ENCODE measurements around the gene TCP11L1.

Gene TCP11L1

DNA sequence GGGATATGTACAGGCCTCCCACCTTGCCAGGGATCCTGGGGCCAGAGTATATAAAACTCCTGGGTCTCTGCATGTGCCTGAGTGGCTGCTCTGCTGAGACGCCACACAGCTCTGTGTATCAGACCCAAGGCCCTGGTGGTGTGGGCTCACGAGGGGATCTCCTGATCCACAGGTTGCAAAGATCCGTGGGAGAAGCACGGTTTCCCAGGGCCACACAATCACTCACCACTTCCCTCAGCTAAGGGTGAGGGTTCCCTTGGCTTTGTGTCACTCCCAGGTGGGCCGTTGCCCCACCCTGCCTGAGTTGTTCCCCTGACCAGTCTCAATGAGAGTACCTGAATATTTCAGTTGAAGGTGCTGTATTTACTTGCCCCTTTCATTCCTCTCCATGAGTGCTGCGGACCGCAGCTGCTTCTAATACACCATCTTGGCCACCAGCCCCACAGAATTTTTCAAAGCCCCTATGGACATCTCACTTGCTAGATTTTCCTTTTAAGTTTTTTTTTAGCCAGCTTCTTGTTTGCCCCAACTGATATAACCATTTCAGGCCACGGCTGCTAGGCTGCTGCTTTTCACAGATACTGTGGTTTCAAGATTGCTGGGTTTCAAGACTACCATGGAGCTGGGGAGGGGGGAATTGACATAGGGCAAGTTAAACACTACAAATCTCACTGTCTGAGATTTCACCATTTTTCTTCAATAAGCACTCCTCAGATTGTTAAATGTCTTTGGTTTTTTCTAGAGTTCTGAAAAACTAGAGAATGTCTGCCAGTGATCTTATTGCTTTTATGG is 37.4 kb upstream of the TCP11L1 start:
- DNase-seq (ENCODE audit: low read depth): no peak
- TF ChIP-seq, protein P1, sequence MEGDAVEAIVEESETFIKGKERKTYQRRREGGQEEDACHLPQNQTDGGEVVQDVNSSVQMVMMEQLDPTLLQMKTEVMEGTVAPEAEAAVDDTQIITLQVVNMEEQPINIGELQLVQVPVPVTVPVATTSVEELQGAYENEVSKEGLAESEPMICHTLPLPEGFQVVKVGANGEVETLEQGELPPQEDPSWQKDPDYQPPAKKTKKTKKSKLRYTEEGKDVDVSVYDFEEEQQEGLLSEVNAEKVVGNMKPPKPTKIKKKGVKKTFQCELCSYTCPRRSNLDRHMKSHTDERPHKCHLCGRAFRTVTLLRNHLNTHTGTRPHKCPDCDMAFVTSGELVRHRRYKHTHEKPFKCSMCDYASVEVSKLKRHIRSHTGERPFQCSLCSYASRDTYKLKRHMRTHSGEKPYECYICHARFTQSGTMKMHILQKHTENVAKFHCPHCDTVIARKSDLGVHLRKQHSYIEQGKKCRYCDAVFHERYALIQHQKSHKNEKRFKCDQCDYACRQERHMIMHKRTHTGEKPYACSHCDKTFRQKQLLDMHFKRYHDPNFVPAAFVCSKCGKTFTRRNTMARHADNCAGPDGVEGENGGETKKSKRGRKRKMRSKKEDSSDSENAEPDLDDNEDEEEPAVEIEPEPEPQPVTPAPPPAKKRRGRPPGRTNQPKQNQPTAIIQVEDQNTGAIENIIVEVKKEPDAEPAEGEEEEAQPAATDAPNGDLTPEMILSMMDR (conservative IDR thresholded peaks at IDR 0.05; ENCODE audit: low read depth, low read length): no peak
- H3K4me3 ChIP-seq (ENCODE audit: low read depth, low read length): no peak overlapping the region

DNA sequence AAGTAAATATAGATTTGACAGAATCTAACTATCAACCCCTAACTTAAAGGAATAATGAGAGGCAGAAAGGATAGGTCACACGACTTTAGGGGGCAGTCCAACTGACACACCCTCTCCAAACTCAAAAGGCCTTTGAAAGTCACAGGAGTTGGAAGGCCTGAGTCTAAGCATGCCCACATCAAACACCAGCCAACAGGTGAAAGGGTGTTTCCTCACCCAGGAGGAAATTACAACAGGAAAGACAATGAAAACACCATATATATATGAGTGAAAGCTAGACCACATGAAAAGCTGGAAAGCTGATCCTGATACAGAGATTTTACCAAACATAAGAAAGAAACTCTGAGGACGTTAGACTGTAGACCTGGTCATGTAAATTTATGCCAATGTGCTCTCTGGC is 34.2 kb upstream of the TCP11L1 start:
- H3K4me3 ChIP-seq (ENCODE audit: low read depth, low read length): no peak overlapping the region
- TF ChIP-seq, protein P1 (conservative IDR thresholded peaks at IDR 0.05; ENCODE audit: low read depth, low read length): no peak
- DNase-seq (ENCODE audit: low read depth): no peak

DNA sequence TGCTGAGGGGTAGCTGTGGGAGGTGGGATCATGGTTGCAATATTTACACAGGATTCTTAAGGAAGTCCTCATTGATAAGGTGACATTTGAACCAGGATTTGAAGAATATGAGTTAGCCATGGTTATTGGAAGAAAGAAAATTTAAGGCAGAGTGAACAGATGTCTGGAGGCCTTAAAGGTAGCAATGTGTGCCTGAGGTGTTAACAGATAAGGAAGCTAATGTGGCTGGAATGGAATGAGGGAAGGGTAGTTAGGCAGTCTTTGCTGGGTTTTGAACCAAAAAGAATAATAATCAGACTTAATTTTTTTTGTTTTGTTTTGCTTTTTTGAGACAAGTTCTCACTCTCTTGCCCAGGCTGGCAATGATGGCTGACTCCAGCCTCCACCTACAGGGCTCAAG is 33.4 kb upstream of the TCP11L1 start:
- no peak overlapping the region for H3K4me3 ChIP-seq (ENCODE audit: low read depth, low read length)
- TF ChIP-seq, protein P1 (conservative IDR thresholded peaks at IDR 0.05; ENCODE audit: low read depth, low read length): no peak
- DNase-seq (ENCODE audit: low read depth): no peak

DNA sequence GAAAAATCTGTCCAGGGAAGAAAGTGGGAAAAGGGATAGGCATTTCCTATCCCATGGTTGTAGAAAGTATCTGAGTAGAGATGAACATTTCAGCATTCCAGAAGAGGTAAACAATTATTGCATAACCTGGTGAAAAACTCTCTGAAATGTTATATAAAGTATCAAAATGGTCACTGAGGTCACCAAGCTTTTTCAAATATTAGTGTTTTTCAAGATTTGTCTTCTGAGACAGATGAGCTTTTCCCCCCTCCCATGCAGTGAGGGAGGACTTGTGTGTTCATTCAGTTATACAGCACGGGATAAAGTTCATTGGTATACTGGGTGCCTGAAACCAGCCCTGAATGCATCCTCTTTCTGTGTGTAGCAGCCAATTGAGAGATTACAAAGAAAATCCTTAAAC is 25.6 kb upstream of the TCP11L1 start:
- TF ChIP-seq, protein P1 (conservative IDR thresholded peaks at IDR 0.05; ENCODE audit: low read depth, low read length): no peak
- H3K4me3 ChIP-seq (ENCODE audit: low read depth, low read length): no peak overlapping the region
- no peak for DNase-seq (ENCODE audit: low read depth)

DNA sequence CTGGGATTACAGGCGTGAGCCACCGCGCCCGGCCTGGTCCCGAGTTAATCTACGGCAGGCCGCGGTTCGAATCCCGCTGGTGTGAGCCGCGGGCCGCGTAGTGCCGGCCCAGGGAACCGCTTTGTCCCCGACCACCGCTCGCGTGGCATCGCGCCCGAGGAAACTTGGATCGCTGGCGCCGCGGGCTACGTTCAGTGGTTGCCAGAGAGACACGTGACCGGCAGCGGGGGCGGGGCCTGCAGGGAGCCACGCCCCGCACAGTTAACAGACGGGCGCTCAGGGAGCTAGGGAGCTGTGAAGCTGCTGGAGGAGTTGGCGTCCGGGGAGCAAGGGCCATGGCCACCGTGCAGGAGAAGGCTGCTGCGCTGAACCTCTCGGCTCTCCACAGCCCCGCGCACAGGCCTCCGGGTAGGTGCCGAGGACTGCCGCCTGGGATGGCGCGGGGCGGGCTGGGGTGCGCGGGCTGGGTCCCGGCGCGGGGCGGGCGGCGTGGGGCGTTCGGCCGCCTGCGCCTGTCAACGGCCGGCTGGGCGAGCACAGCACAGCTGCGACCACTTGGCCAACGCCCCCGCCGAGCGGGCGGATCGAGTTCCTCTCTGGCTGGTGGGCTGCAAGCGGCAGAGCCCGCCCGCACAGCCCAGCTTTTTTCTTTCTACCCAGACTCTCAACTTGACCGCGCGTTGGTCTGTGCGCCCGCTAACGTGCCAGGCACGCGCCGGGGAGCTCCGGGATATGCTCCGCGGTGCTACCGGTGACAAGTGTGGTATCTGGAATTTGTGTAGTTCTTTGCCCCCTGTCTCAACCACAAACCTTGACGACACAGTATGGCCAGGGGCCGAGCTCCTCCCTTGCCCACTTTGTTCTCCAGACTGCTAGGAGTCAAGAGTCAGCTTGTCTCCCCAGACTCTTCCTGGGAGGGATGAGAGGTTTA is 23.5 kb upstream of the TCP11L1 start, which contains the start of gene DEPDC7:
Gene DEPDC7, plus strand, starts transcription at position 258 of the 931 bp plus-strand sequence. Its CDS starts 78 bp downstream, at position 336.
- peak within 1 kb of the TSS; percentile 75 for H3K4me3 ChIP-seq (ENCODE audit: low read depth, low read length)
- TF ChIP-seq, protein P1 (conservative IDR thresholded peaks at IDR 0.05; ENCODE audit: low read depth, low read length): no peak
- DNase-seq (ENCODE audit: low read depth): peak; percentile 90

DNA sequence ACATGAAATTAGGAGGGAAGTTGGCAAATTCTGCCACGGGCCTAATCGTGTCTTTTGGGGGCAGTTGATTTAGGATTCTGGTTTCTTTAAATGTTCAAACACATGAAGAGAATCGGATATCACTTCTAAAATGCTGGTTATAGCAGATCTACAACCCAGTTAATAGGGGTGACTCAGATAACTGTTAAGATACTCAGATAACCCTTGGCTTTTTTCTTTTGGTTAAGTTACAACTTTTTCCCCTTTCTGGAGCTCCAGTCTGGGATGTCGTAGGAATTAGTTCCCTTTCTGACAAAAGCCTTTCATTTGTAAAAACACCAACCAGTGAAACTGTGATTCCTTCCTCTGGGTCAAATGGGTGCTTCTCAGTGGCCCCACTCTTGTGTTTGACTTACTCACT is 22.7 kb upstream of the TCP11L1 start:
- TF ChIP-seq, protein P1 (conservative IDR thresholded peaks at IDR 0.05; ENCODE audit: low read depth, low read length): no peak
- DNase-seq (ENCODE audit: low read depth): no peak
- peak overlapping the region; percentile 75 for H3K4me3 ChIP-seq (ENCODE audit: low read depth, low read length)
